Fibroblast of skin of left biceps (primary cell): Measurements from ENCODE around the gene FOSL1.
"Not testable (repeated sequence)": the region's sequence is repeated elsewhere in the genome, so short reads cannot be mapped to it uniquely, and the experiment has no call there.

ENCODE experiments used
- DNase-seq, 2 experiments: peaks; one replicate each; pipeline ENCODE4 v3.0.0-alpha.2; 2013; ENCODE audit warnings: low read depth in 2 of 2

The FOSL1 gene

DNA sequence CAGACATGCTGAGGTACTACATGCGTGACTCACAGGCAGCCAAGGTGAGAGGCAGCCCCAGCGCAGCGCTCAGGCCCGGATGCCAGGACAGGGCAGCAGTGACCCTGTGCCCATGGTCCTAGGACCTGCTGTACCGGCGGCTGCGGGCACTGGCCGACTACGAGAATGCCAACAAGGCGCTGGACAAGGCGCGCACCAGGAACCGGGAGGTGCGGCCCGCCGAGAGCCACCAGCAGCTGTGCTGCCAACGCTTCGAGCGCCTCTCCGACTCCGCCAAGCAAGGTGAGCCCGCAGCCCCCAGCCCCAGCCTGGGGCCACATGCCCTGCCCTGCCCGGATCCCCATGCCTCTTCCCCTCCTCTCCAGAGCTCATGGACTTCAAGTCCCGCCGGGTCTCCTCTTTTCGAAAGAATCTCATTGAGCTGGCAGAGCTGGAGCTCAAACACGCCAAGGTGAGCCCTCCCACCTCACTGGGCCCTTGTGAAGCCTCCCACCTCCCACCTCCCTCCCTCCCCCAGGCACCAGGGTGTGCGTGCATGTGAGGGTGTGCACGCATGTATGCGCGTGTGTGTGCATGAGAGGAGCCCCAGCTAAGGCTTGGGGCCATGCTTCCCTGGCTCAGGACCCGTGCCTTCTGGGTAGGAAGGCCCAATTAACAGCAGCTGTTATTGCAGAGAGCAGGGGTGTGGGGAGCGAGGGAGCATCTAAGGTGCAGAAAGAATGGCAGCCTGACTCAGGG lies 47.5 kb downstream of the FOSL1 start:
- DNase-seq, result no peak

DNA sequence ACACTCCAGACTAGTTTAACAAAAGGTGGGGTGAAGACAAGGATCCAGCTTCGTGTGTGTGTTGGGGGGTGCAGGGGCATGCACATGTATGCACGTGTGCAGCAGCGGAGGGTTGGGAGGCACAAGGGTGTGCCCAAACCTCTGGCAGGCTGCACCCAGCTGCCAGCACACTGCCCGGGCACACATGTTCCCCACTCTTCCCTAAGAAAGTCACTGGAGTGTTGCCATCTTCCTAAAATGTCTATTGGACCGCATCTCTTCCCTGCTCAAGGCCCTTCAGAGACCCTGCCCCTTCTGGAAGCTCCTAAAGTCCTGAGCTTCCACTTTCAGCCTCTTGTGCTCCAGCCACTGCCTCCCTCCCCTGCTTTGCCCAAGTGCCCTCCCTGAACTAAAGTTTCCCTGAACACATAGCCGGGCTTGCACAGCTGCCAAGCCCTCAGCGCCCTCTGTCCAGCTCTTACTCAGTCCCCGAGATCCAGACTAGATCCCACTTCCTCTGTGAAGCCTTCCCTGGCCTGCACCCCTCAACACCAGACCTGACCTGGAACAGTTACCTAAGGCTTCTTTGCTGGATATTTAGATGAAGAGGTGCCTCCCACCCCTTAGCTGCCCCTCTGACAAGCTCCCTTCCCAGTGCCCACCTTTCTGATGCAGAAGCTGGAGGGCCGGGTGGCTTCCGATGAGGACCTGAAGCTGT lies 48.2 kb downstream of the FOSL1 start:
- no peak for DNase-seq

DNA sequence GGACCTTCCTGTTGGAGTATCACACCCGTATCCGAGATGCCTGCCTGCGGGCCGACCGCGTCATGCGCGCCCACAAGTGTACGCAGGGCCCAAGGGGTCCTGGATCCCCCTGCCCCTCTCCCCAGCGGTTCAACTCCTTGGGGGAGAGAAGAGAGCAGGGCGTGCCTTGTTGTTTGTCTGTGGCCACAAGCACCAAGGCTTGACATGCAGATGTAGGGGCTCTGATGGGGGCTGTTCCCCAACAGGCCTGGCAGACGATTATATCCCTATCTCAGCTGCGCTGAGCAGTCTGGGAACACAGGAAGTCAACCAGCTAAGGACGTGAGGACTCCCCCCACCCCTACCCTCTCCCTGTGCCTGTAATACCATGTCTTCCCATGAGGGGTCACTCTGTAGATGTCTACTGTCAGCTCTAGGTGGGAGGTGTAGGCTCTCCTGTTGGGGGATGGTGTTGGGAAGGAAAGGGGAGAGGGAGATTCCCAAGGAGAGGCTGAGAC lies 49.1 kb downstream of the FOSL1 start:
- DNase-seq, result no peak

DNA sequence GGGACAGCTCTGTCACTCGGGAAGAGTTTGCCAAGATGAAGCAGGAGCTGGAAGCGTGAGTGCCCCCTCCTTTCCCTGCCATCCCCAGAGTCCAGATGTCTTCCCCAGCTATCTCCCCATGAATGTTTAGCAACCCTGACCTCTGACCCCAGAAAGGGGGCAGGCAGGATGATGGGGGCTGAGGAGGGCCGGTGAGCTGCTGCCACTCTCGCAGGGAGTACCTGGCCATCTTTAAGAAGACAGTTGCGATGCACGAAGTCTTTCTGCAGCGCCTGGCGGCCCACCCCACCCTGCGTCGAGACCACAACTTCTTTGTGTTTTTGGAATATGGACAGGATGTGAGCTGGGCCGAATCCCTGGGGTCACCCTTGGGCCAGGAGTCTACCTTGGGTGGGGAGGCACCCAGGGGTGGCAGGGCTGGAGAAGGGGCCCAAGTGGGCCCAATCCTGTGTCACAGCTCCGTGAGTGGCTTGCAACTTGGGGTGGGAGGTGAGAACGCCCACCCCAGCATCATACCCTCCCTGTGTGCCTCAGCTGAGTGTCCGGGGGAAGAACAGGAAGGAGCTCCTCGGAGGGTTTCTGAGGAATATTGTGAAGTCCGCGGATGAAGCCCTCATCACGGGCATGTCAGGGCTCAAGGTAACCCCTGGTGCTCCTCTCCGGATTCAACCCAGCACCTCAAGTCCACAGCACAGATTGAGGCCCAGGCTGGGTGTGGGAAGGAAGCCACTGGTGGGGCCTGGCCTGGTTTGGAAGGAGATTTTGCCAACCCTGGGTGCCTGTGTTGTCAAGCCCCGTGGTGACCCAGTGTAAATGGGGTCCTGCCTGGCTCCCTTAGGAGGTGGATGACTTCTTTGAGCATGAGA lies 49.7 kb downstream of the FOSL1 start:
- no peak for DNase-seq

DNA sequence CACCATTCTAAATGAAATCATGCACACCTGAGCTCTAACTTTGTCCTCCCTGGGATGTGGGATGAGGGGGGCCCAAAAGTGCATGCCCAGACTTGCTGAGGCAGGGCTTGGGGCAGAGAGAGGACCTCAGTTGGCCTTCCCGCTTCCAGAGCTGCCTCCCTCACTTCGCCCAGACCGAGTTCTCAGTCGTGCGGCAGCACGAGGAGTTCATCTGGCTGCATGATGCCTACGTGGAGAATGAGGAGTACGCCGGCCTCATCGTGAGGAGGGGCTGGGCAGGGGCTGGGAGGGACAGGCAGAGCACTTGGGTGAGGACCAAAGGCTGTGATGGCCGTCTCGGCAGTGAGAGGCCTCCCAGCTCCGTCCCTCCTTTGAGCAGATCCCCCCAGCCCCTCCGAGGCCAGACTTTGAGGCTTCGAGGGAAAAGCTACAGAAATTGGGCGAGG lies 50.4 kb downstream of the FOSL1 start:
- no peak for DNase-seq

DNA sequence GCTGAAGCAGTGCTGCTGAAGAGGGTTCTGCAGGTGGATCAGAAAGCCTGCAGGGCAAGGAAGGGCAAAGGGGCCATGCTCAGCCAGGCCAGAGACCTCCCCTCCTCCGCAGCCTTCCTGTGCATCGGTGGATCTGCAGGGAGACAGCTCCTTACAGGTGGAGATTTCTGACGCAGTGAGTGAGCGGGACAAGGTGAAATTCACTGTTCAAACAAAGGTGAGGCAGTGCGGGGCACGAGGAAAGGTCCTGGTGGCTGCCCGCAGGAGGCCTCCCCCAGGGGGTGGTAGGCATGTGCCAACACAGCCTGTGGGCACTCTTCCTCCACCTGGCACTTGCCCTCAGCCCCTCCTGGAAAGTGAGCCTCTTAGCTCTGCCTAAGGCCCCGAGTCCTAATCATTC lies 50.8 kb downstream of the FOSL1 start:
- no peak for DNase-seq

DNA sequence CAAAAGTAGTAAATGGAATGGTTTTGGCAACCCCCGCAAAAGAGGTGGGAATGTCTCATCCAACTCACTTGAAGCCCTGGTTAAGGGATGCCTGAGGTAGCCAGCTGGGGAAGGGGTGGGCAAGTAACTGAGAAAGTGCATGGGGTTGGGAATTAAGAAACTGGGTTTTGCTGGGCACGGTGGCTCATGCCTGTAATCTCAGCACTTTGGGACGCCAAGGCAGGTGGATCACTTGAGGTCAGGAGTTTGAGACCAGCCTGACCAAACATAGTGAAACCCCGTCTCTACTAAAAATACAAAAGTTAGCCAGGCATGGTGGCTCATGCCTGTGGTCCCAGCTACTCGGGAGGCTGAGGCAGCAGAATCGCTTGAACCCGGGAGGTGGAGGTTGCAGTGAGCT lies 51.5 kb downstream of the FOSL1 start:
- not testable (repeated sequence) for DNase-seq

DNA sequence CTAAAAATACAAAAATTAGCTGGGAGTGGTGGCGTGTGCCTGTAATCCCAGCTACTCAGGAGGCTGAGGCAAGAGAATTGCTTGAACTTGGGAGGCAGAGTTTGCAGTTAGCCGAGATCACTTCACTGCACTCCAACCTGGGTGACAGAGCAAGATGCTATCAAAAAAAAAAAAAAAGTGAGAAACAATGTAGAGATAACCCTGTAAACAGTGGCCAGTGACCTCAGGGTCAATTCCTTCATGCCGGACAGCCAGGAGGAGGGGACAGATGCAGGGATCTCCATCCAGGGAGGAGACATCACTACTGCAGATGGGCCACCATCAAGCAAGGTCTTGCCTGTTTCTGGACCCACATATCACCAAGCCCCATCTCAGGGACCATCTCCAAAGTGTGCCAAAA lies 52.4 kb downstream of the FOSL1 start:
- DNase-seq, result no peak

DNA sequence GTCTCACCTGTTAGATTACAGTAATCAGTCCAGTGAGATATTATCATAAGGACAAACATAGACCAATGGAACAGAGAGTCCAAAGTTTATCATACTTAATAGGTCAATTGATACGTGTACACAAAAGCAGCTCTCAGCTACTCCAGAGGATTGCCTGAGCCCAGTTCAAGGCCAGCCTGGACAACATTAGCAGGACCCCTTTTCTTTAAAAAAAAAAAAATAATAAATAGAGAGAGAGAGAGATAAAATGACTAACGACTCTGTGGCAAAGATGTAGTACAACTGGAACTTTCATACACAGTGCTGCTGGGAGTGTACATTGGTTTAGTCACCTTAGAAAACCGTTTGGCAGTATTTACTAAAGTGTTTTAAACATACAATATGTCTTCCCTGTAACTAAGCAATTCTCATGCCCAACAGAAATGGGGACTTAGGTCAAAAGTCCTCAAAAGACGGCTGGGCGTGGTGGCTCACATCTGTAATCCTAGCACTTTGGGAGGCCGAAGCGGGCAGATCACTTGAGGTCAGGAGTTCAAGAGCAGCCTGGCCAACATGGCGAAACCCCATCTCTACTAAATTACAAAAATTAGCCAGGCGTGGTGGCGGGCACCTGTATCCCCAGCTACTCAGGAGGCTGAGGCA lies 55.8 kb downstream of the FOSL1 start:
- no peak for DNase-seq

DNA sequence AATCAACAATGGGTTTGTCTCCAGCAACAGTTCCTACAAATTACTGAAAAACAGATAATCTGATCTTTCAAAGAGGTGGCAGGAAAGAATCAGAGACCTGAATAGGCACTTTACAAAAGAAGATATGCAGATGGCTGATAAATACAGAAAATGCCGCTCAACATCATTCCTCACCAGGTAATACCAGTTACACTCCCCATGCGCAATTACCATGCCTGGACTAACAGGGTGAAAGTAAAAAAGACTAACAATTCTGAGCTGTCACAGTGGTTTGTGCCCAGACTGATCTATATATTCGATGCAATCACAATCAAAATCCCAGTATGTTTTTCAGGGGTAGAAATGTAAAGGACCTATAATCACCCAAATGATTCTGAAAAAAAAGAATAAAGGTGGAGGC lies 56.4 kb downstream of the FOSL1 start:
- DNase-seq, result no peak

DNA sequence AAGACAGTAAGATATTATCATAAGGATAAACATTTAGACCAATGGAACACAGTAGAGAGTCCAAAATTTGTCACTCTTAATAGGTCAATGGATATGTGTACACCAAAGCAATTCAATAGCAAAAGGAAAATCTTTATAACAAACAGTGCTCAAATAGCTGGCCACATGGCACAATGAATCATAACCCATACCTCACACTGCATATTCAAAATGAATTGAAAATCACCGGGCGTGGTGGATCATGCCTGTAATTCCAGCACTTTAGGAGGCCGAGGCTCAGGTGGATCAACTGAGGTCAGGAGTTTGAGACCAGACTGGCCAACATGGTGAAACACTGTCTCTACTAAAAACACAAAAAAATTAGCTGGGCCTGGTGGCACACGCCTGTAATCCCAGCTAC lies 58.0 kb downstream of the FOSL1 start:
- DNase-seq, result no peak
